SK-N-SH (cell line): ENCODE data around the gene ZNF3.

Experiments used
- EP300 ChIP-seq, 2 experiments: IDR thresholded peaks; 2 replicates each; pipeline versions ENCODE4 v1.4.0 to v1.6.1; 2012; ENCODE audit warnings: borderline replicate concordance in 1 of 2, low read depth in 1 of 2, low read length in 1 of 2
- TF ChIP-seq, protein P1 (sequence below): fragments of 200-600 bp; sonication (generic); IDR thresholded peaks from 2 replicates; pipeline ENCODE4 v1.6.1; 2017; ENCODE audit warnings: antibody characterized with exemption, mild to moderate bottlenecking, moderate library complexity
- TF ChIP-seq, protein P2 (sequence below): IDR thresholded peaks from 2 replicates; pipeline ENCODE4 v1.6.1; 2012; ENCODE audit warnings: mild to moderate bottlenecking, low read depth, low read length, moderate library complexity

DNA sequence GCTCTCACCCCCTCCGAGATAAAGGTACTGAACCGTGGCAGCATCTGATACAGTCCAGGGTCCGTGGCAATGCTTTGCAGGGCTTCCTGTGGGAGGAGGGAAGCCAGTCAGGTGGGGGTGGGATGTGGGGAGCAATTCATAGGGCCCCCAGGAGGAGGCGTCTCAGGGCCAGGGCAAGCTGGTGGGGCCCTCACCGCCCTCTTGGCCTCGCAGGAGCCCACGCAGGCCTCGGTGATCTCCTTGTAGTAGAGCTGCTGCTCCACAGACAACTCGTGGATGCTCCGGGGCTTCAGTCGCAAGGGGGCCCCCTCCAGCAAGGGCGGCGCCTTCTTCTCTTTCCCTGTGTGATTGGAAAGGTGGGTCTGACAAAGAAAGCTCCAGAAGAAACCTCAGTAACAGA lies 30.4 kb upstream of the ZNF3 start:
- TF ChIP-seq EP300 (IDR thresholded peaks at IDR 0.05; ENCODE audit: borderline replicate concordance in 1 of 2, low read depth in 1 of 2, low read length in 1 of 2), result no peak
- TF ChIP-seq, protein P1, sequence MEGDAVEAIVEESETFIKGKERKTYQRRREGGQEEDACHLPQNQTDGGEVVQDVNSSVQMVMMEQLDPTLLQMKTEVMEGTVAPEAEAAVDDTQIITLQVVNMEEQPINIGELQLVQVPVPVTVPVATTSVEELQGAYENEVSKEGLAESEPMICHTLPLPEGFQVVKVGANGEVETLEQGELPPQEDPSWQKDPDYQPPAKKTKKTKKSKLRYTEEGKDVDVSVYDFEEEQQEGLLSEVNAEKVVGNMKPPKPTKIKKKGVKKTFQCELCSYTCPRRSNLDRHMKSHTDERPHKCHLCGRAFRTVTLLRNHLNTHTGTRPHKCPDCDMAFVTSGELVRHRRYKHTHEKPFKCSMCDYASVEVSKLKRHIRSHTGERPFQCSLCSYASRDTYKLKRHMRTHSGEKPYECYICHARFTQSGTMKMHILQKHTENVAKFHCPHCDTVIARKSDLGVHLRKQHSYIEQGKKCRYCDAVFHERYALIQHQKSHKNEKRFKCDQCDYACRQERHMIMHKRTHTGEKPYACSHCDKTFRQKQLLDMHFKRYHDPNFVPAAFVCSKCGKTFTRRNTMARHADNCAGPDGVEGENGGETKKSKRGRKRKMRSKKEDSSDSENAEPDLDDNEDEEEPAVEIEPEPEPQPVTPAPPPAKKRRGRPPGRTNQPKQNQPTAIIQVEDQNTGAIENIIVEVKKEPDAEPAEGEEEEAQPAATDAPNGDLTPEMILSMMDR, result no peak
- TF ChIP-seq, protein P2, sequence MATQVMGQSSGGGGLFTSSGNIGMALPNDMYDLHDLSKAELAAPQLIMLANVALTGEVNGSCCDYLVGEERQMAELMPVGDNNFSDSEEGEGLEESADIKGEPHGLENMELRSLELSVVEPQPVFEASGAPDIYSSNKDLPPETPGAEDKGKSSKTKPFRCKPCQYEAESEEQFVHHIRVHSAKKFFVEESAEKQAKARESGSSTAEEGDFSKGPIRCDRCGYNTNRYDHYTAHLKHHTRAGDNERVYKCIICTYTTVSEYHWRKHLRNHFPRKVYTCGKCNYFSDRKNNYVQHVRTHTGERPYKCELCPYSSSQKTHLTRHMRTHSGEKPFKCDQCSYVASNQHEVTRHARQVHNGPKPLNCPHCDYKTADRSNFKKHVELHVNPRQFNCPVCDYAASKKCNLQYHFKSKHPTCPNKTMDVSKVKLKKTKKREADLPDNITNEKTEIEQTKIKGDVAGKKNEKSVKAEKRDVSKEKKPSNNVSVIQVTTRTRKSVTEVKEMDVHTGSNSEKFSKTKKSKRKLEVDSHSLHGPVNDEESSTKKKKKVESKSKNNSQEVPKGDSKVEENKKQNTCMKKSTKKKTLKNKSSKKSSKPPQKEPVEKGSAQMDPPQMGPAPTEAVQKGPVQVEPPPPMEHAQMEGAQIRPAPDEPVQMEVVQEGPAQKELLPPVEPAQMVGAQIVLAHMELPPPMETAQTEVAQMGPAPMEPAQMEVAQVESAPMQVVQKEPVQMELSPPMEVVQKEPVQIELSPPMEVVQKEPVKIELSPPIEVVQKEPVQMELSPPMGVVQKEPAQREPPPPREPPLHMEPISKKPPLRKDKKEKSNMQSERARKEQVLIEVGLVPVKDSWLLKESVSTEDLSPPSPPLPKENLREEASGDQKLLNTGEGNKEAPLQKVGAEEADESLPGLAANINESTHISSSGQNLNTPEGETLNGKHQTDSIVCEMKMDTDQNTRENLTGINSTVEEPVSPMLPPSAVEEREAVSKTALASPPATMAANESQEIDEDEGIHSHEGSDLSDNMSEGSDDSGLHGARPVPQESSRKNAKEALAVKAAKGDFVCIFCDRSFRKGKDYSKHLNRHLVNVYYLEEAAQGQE, result no peak
